Measurements from ENCODE around the gene ARHGAP22.

The ARHGAP22 gene

GRCh38 chr10:48461623-48462481, 143.0 kb downstream of the ARHGAP22 start:
- TF ChIP-seq, protein P1, sequence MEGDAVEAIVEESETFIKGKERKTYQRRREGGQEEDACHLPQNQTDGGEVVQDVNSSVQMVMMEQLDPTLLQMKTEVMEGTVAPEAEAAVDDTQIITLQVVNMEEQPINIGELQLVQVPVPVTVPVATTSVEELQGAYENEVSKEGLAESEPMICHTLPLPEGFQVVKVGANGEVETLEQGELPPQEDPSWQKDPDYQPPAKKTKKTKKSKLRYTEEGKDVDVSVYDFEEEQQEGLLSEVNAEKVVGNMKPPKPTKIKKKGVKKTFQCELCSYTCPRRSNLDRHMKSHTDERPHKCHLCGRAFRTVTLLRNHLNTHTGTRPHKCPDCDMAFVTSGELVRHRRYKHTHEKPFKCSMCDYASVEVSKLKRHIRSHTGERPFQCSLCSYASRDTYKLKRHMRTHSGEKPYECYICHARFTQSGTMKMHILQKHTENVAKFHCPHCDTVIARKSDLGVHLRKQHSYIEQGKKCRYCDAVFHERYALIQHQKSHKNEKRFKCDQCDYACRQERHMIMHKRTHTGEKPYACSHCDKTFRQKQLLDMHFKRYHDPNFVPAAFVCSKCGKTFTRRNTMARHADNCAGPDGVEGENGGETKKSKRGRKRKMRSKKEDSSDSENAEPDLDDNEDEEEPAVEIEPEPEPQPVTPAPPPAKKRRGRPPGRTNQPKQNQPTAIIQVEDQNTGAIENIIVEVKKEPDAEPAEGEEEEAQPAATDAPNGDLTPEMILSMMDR (IDR thresholded peaks at IDR 0.05; ENCODE audit: low read depth, low read length, missing control alignments): no peak
- no peak overlapping the region for H3K4me3 ChIP-seq (replicated peaks; ENCODE audit: low read depth, low read length)
- no peak for DNase-seq (ENCODE audit: extremely low read depth, low read depth)

DNA sequence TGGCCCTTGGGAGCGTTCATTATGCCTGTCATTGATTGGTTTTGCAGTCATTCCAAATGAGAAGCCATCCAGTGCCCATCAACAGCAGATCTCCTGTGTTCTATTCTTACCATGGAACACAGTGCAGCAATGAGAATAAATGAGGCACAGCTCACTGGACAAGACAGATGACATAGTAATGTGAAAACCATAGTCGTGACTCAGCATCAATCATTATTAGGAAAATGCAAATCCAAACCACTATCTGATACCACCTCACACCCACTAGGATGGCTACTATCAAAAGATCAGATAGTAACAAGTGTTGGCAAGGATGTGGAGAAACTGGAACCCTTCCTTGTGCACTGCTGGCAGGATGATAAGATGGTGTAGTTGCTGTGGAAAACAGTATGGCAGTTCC, 144.7 kb downstream of the ARHGAP22 start:
- no peak for DNase-seq (ENCODE audit: extremely low read depth, low read depth)
- TF ChIP-seq, protein P1 (IDR thresholded peaks at IDR 0.05; ENCODE audit: low read depth, low read length, missing control alignments): no peak
- no peak overlapping the region for H3K4me3 ChIP-seq (replicated peaks; ENCODE audit: low read depth, low read length)

DNA sequence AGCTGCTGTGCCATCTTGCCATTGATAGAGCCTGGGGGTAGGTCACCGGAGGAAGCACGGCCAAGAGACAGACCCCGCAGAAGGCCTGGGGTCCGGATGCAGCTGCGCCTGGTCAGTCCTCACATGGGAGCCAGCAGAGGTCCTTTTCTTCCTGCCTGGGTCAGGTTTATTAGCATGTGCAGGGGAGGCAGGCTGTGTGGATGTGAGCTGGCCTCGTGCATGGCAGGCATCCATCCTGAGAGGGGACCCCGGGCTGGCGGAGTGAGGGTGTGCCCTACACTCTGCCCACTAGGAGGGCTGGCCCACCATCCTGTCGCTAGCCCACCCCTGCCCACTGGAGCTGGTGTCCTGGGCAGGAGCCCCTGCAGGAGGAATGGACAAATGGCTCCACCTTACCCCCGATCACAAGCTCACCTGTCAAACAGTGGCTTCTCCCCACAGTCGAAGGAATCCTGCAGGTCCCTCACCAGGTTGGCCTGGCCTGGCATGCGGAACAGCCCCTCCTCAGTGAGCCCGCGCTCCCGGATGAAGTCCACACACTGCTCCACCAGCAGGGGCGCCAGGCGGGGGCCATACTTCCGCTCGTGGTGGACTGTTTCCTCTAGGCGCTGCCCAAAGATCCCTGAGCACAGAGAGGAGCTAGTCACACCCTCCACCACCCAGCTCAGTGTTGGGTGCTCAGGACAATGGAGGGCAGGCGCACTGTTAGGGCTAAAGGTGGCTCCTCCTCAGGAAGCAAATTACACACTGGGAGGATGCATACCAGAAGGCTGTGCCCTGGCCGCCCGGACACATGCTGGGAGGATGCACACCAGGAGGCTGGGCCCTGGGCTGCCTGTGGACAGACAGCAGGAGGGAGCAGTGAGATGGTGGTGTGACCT, 145.4 kb downstream of the ARHGAP22 start:
- no peak for DNase-seq (ENCODE audit: extremely low read depth, low read depth)
- H3K4me3 ChIP-seq (replicated peaks; ENCODE audit: low read depth, low read length): no peak overlapping the region
- TF ChIP-seq, protein P1 (IDR thresholded peaks at IDR 0.05; ENCODE audit: low read depth, low read length, missing control alignments): no peak

- H3K4me3 ChIP-seq (replicated peaks; ENCODE audit: low read depth, low read length): no peak overlapping the region
- TF ChIP-seq, protein P1 (IDR thresholded peaks at IDR 0.05; ENCODE audit: low read depth, low read length, missing control alignments): no peak
Measured at GRCh38 chr10:48458662-48459048, 146.2 kb downstream of the ARHGAP22 start.

GRCh38 chr10:48457949-48458661, 146.8 kb downstream of the ARHGAP22 start:
- TF ChIP-seq, protein P1 (IDR thresholded peaks at IDR 0.05; ENCODE audit: low read depth, low read length, missing control alignments): no peak
- no peak for DNase-seq (ENCODE audit: extremely low read depth, low read depth)

More at GRCh38 chr10:48458662-48459048, 146.2 kb downstream of the ARHGAP22 start:
- no peak for DNase-seq (ENCODE audit: extremely low read depth, low read depth)

More at GRCh38 chr10:48457949-48458661, 146.8 kb downstream of the ARHGAP22 start:
- H3K4me3 ChIP-seq (replicated peaks; ENCODE audit: low read depth, low read length): no peak overlapping the region

Measured in HFF-Myc (cell line).